Neural progenitor cell (in vitro differentiated cells): ENCODE data around the gene CALHM3. TPM values are rescaled to one million over a fixed set of nuclear protein-coding genes. Genes with fewer than 3 reads are reported as not detected.
A peak's percentile ranks its signal among the peaks of the same experiment; 100 is the strongest.

Experiments used
- DNase-seq: peaks from one replicate; pipeline ENCODE4 v3.0.0-alpha.2; 2016; ENCODE audit warnings: low spot score
- H2AFZ ChIP-seq: fragments of 200-600 bp; sonication (generic); replicated peaks from 2 replicates; pipeline ENCODE4 v1.6.1; 2016; ENCODE audit warnings: antibody characterized with exemption
- H3F3A ChIP-seq: fragments of 200-600 bp; sonication (generic); 2 replicates; pipeline ENCODE4 v1.6.1; 2016; ENCODE audit warnings: antibody characterized with exemption, low read depth
- H3K27ac ChIP-seq: fragments of 200-600 bp; sonication (generic); 2 replicates; pipeline ENCODE4 v1.5.1; 2016; ENCODE audit warnings: mild to moderate bottlenecking
- H3K27me3 ChIP-seq: fragments of 200-600 bp; sonication (generic); 2 replicates; pipeline ENCODE4 v1.6.1; 2016; ENCODE audit warnings: mild to moderate bottlenecking, moderate library complexity
- H3K36me3 ChIP-seq: fragments of 200-600 bp; sonication (generic); 2 replicates; pipeline ENCODE4 v1.5.1; 2016
- H3K4me1 ChIP-seq: fragments of 200-600 bp; sonication (generic); 2 replicates; pipeline ENCODE4 v1.6.1; 2016; ENCODE audit warnings: mixed run types
- H3K4me2 ChIP-seq: fragments of 200-600 bp; sonication (generic); 2 replicates; pipeline ENCODE4 v1.6.1; 2016
- H3K4me3 ChIP-seq: fragments of 200-600 bp; sonication (generic); 2 replicates; pipeline ENCODE4 v1.5.1; 2016
- H3K79me2 ChIP-seq: fragments of 200-600 bp; sonication (generic); 2 replicates; pipeline ENCODE4 v1.6.1; 2016; ENCODE audit warnings: low read depth
- H3K9ac ChIP-seq: fragments of 200-600 bp; sonication (generic); 2 replicates; pipeline ENCODE4 v1.6.1; 2016
- H3K9me3 ChIP-seq: fragments of 200-600 bp; sonication (generic); 2 replicates; pipeline ENCODE4 v1.5.1; 2016; ENCODE audit warnings: low read depth
- H4K20me1 ChIP-seq: fragments of 200-600 bp; sonication (generic); 2 replicates; pipeline ENCODE4 v1.6.1; 2016; ENCODE audit warnings: low read depth
- H3K27ac Mint-ChIP-seq: 3 replicates; pipeline ENCODE4 v1.8.0; 2021; ENCODE audit warnings: mixed read lengths
- H3K27me3 Mint-ChIP-seq: 2 replicates; pipeline ENCODE4 v1.8.0; 2022; ENCODE audit warnings: low read depth, mild to moderate bottlenecking, inconsistent platforms, moderate library complexity, mixed read lengths; ENCODE audit not compliant: insufficient read depth
- H3K36me3 Mint-ChIP-seq: 3 replicates; pipeline ENCODE4 v1.8.0; 2021; ENCODE audit warnings: mixed read lengths
- H3K4me1 Mint-ChIP-seq: 3 replicates; pipeline ENCODE4 v1.8.0; 2021; ENCODE audit warnings: mixed read lengths
- H3K4me3 Mint-ChIP-seq: 3 replicates; pipeline ENCODE4 v1.8.0; 2021; ENCODE audit warnings: mild to moderate bottlenecking, moderate library complexity, mixed read lengths
- H3K9me3 Mint-ChIP-seq: 3 replicates; pipeline ENCODE4 v1.8.0; 2020; ENCODE audit warnings: mixed read lengths
- CTCF ChIP-seq: fragments of 200-600 bp; sonication (generic); IDR thresholded peaks from 2 replicates; pipeline ENCODE4 v1.5.1; 2017; ENCODE audit warnings: antibody characterized with exemption, mild to moderate bottlenecking
- EZH2 ChIP-seq: fragments of 200-600 bp; sonication (generic); IDR thresholded peaks from 2 replicates; pipeline ENCODE4 v1.6.1; 2017; ENCODE audit warnings: antibody characterized with exemption, mild to moderate bottlenecking, moderate library complexity
- EZH2phosphoT487 ChIP-seq: fragments of 200-600 bp; sonication (generic); IDR thresholded peaks from 2 replicates; pipeline ENCODE4 v1.6.1; 2017; ENCODE audit warnings: antibody characterized with exemption
- total RNA-seq: library from RNA; depleted of rRNA; stranded (reverse); fragments of >200 nt; gene quantifications from 2 replicates; pipeline ENCODE4 v1.2.3, GENCODE V29; 2015; ENCODE audit warnings: low replicate concordance

Gene CALHM3
- total RNA-seq, 1 donor from 2014 or later = not detected

- no peaks in the 10 kb centered on the region for H4K20me1 ChIP-seq
- H3K9ac ChIP-seq = no peak overlapping the region
- H3F3A ChIP-seq = no peaks in the 10 kb centered on the region
- Mint-ChIP-seq H3K36me3 (no peaks in the 10 kb centered on the region), H3K9me3 (no peaks in the 10 kb centered on the region), H3K4me1 (peaks cover 7% of the 10 kb centered on the region), H3K27ac (peak overlapping the region; percentile 7), H3K27me3 (peaks cover 6% of the 10 kb centered on the region), H3K4me3 (no peak overlapping the region)
- TF ChIP-seq EZH2 (no peak), EZH2phosphoT487 (no peak), CTCF (no peak)
- H3K27ac ChIP-seq = no peak overlapping the region
- no peak overlapping the region for H3K4me2 ChIP-seq
- H3K4me1 ChIP-seq = no peaks in the 10 kb centered on the region
- DNase-seq = no peak
- H3K79me2 ChIP-seq = no peaks in the 10 kb centered on the region
- no peak overlapping the region for H2AFZ ChIP-seq
- no peaks in the 10 kb centered on the region for H3K36me3 ChIP-seq
- no peaks in the 10 kb centered on the region for H3K27me3 ChIP-seq
- no peaks in the 10 kb centered on the region for H3K9me3 ChIP-seq
- no peak overlapping the region for H3K4me3 ChIP-seq
Measured at GRCh38 chr10:103466734-103467133, 12.3 kb downstream of the CALHM3 start.

- H3K27ac ChIP-seq = no peak overlapping the region
- no peak overlapping the region for H3K4me2 ChIP-seq
- no peaks in the 10 kb centered on the region for H4K20me1 ChIP-seq
- H3K27me3 ChIP-seq = no peaks in the 10 kb centered on the region
- no peaks in the 10 kb centered on the region for H3K4me1 ChIP-seq
- no peak overlapping the region for H3K9ac ChIP-seq
- no peaks in the 10 kb centered on the region for H3K36me3 Mint-ChIP-seq
- H3K27ac Mint-ChIP-seq = no peak overlapping the region
- H3K36me3 ChIP-seq = no peaks in the 10 kb centered on the region
- peaks cover 3% of the 10 kb centered on the region for H3K4me1 Mint-ChIP-seq
- no peak for TF ChIP-seq CTCF
- no peak for TF ChIP-seq EZH2phosphoT487
- TF ChIP-seq EZH2 = no peak
- no peak for DNase-seq
- no peaks in the 10 kb centered on the region for H3K9me3 ChIP-seq
- H3K4me3 ChIP-seq = no peak overlapping the region
- no peak overlapping the region for H2AFZ ChIP-seq
- H3K27me3 Mint-ChIP-seq = peaks cover 6% of the 10 kb centered on the region
- no peak overlapping the region for H3K4me3 Mint-ChIP-seq
- H3F3A ChIP-seq = no peaks in the 10 kb centered on the region
- no peaks in the 10 kb centered on the region for H3K9me3 Mint-ChIP-seq
- H3K79me2 ChIP-seq = no peaks in the 10 kb centered on the region
Measured at GRCh38 chr10:103465411-103466179, 13.4 kb downstream of the CALHM3 start.

- Histone ChIP-seq H3K27me3 (no peaks in the 10 kb centered on the region), H3K4me3 (no peak overlapping the region), H3K4me2 (no peak overlapping the region), H3K36me3 (no peaks in the 10 kb centered on the region), H2AFZ (no peak overlapping the region), H3K9me3 (no peaks in the 10 kb centered on the region), H3K9ac (no peak overlapping the region), H4K20me1 (no peaks in the 10 kb centered on the region), H3K79me2 (no peaks in the 10 kb centered on the region), H3K4me1 (peaks cover 4% of the 10 kb centered on the region), H3K27ac (no peak overlapping the region), H3F3A (no peaks in the 10 kb centered on the region)
- DNase-seq = no peak
- H3K27me3 Mint-ChIP-seq = peaks cover 4% of the 10 kb centered on the region
- TF ChIP-seq CTCF (no peak), EZH2 (no peak), EZH2phosphoT487 (no peak)
- H3K36me3 Mint-ChIP-seq = no peaks in the 10 kb centered on the region
- no peak overlapping the region for H3K27ac Mint-ChIP-seq
- no peaks in the 10 kb centered on the region for H3K9me3 Mint-ChIP-seq
- H3K4me1 Mint-ChIP-seq = peaks cover 16% of the 10 kb centered on the region
- no peak overlapping the region for H3K4me3 Mint-ChIP-seq
Measured at GRCh38 chr10:103463499-103463898, 15.5 kb downstream of the CALHM3 start.
